ENCODE measurements around the gene KCNJ12. TPM values are rescaled to one million over a fixed set of nuclear protein-coding genes. Genes with fewer than 3 reads are reported as not detected.

Gene KCNJ12
- total and polyA plus RNA-seq, 12 donors, result 2.8 to 14.7 (median 8.5) TPM

DNA sequence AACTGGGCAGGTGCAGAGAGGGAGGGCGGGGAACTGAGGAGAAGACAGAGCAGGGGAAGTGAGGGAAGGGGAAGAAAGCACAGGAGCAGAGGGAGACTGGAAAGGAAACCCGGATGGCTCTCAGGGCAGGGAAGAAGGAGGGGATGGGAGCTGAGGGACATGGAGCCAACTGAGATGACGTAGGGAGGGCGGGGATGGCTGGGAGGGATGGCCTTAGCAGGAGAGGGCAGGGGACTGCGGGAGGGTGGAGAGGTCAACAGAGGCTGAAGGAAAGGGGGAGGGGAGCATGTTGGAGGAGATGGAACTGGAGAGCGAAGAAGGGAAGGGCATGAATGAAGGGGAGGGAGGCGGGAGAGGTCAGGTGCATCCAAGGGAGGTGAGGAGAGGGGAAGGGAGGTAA, 81.9 kb downstream of the KCNJ12 start:
- TF ChIP-seq, protein P1, sequence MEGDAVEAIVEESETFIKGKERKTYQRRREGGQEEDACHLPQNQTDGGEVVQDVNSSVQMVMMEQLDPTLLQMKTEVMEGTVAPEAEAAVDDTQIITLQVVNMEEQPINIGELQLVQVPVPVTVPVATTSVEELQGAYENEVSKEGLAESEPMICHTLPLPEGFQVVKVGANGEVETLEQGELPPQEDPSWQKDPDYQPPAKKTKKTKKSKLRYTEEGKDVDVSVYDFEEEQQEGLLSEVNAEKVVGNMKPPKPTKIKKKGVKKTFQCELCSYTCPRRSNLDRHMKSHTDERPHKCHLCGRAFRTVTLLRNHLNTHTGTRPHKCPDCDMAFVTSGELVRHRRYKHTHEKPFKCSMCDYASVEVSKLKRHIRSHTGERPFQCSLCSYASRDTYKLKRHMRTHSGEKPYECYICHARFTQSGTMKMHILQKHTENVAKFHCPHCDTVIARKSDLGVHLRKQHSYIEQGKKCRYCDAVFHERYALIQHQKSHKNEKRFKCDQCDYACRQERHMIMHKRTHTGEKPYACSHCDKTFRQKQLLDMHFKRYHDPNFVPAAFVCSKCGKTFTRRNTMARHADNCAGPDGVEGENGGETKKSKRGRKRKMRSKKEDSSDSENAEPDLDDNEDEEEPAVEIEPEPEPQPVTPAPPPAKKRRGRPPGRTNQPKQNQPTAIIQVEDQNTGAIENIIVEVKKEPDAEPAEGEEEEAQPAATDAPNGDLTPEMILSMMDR (IDR thresholded peaks at IDR 0.05), result no peak
- peaks cover 0 to 7% (median 2%) of the 10 kb centered on the region in 9 donors for H3K4me1 ChIP-seq
- WGBS, 2 donors, result 48 to 52% methylated on average over 7 of the region's 7 CpGs
- H3K9me3 ChIP-seq, result no peaks in the 10 kb centered on the region
- ATAC-seq (no peak), DNase-seq (no peak)
- H3K4me3 ChIP-seq, result no peak overlapping the region
- no peak overlapping the region for H3K27ac ChIP-seq
- H3K27me3 ChIP-seq, result peaks cover 0 to 14% (median 0%) of the 10 kb centered on the region in 7 donors
- H3K36me3 ChIP-seq, result no peaks in the 10 kb centered on the region
- intact Hi-C loops (cut with DNase I), result loop anchor here (2.0 to 10.0 kb wide), 9 partner anchors 49 to 343 kb away; partner anchors contain the start of genes DHRS7B (in 4 of the 10) and MAP2K3 (in 3 of the 10)

DNA sequence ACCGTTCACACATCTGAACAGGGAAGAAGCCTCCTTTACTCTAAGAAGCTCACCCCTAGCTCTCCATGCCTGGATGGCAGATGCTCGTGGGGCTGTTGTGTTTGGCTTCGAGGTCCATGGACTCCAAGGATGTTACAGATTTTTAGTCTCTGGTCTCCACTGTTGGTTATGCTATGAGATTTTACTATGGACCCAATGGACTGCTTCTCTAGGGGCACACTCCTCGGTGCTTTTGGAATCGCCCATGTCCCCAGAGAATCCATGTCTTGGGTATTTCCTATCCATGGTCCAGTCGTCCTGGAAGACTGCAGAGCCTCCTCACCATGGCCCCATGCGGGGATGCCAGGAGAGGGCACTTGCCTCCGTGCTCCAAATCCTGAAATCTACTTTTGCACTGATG, 83.4 kb downstream of the KCNJ12 start:
- H3K27ac ChIP-seq, result no peak overlapping the region
- intact Hi-C loops (cut with DNase I), result loop anchor here (2.0 to 10.0 kb wide), 9 partner anchors 48 to 345 kb away; partner anchors contain the start of genes DHRS7B (in 4 of the 10) and MAP2K3 (in 3 of the 10)
- ATAC-seq (no peak), DNase-seq (no peak)
- TF ChIP-seq, protein P1 (IDR thresholded peaks at IDR 0.05), result no peak
- peaks cover 0 to 18% (median 12%) of the 10 kb centered on the region in 9 donors for H3K4me1 ChIP-seq
- 75 to 76% methylated on average over 8 of the region's 8 CpGs for WGBS, 2 donors
- H3K4me3 ChIP-seq, result no peak overlapping the region
- H3K27me3 ChIP-seq, result peaks cover 0 to 20% (median 0%) of the 10 kb centered on the region in 7 donors
- no peaks in the 10 kb centered on the region for H3K36me3 ChIP-seq
- no peaks in the 10 kb centered on the region for H3K9me3 ChIP-seq

DNA sequence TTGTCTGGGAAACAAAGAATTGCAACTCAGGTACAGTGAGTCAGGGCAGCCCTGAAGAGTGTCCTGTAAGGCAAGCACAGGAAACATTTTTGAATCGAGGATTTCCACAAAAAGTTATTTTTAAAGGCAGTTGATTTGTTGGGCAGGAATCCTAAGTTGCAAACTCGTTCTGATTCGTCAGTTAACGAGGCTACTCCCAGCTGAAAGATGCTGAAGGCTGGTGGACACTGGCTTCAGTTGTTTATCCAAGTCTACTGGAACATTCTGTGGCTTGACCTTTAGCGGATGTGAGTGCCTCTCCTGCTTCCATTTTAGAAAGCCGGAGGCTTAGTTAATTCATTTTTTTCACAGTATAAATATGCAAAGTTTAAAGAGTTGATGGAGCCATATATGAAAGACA, 84.2 kb downstream of the KCNJ12 start:
- H3K36me3 ChIP-seq, result no peaks in the 10 kb centered on the region
- no peaks in the 10 kb centered on the region for H3K9me3 ChIP-seq
- DNase-seq (no peak), ATAC-seq (no peak)
- peaks cover 0 to 20% (median 0%) of the 10 kb centered on the region in 7 donors for H3K27me3 ChIP-seq
- H3K4me3 ChIP-seq, result no peak overlapping the region
- peaks cover 0 to 18% (median 12%) of the 10 kb centered on the region in 9 donors for H3K4me1 ChIP-seq
- intact Hi-C loops (cut with DNase I), result loop anchor here in 2 of 10 donors (5.0 kb wide), 2 partner anchors 37 to 42 kb away; no protein-coding TSS in a partner anchor
- H3K27ac ChIP-seq, result no peak overlapping the region
- TF ChIP-seq, protein P1 (IDR thresholded peaks at IDR 0.05), result no peak
- WGBS, 2 donors, result 61 to 66% methylated on average over 6 of the region's 6 CpGs

DNA sequence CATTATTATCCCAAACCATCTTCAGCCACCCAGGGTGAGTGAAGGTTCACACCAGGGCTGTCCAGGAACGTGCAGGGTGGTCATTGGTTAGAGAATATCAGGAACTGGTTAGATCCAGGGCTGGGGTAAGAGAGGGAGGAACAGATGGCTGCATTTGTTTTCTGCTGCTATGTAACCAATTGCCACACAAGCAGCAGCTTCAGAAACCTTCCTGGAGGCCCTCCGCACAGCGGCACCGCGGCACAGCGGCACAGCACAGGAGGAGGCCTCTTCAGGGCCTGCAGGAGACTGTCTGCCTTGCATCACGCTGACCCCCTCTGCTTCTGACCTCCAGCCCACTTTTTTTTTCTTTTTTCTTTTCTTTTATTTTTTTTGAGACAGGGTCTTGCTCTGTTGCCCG, 86.1 kb downstream of the KCNJ12 start:
- DNase-seq (no peak), ATAC-seq (no peak)
- intact Hi-C loops (cut with DNase I), result loop anchor here in 2 of 10 donors (5.0 kb wide), 2 partner anchors 35 to 40 kb away; no protein-coding TSS in a partner anchor
- no peaks in the 10 kb centered on the region for H3K9me3 ChIP-seq
- H3K27me3 ChIP-seq, result peaks cover 0 to 20% (median 0%) of the 10 kb centered on the region in 7 donors
- no peak overlapping the region for H3K27ac ChIP-seq
- 92 to 93% methylated on average over 8 of the region's 8 CpGs for WGBS, 2 donors
- no peak overlapping the region for H3K4me3 ChIP-seq
- no peaks in the 10 kb centered on the region for H3K36me3 ChIP-seq
- H3K4me1 ChIP-seq, result peaks cover 0 to 16% (median 10%) of the 10 kb centered on the region in 9 donors
- TF ChIP-seq, protein P1 (IDR thresholded peaks at IDR 0.05), result no peak
